Transverse colon (tissue), 3 donors: ENCODE measurements around the gene CPD.

Source experiments
- EP300 ChIP-seq: sonication (generic); formaldehyde crosslinking; IDR thresholded peaks from one replicate; pipeline ENCODE4 v1.6.1; 2017; ENCODE audit warnings: antibody characterized with exemption, low read depth
- TF ChIP-seq, protein P1 (sequence below), 5 experiments: fragments of 200-600 bp in 3 of 5; fragments of 450-650 bp in 2 of 5; sonication (generic) in 3 of 5; IDR thresholded peaks; 1 replicate in 2 of 5; 2 replicates in 3 of 5; pipeline ENCODE4 v1.5.1; 2016 to 2017; ENCODE audit warnings: antibody characterized with exemption in 5 of 5, inconsistent platforms in 3 of 5, mild to moderate bottlenecking in 2 of 5, moderate library complexity in 1 of 5

DNA sequence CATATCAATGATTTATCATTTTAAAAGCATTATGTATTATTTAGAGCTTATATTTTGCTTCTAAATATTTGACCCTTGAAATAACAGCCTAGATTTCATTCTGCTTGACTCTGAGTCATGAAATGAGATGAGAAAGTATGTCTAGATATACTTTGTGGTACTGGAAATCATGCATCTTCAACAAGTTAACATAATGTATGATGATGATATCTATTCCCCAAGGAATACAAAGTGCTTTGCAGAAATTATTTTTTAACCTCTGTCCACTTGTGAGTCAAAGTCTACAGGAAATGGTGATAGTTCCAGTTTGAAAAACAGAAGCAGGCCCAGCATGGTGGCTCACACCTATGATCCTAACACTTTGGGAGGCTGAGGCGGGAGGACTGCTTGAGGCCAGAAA is 134.6 kb downstream of the CPD start:
- TF ChIP-seq, protein P1, sequence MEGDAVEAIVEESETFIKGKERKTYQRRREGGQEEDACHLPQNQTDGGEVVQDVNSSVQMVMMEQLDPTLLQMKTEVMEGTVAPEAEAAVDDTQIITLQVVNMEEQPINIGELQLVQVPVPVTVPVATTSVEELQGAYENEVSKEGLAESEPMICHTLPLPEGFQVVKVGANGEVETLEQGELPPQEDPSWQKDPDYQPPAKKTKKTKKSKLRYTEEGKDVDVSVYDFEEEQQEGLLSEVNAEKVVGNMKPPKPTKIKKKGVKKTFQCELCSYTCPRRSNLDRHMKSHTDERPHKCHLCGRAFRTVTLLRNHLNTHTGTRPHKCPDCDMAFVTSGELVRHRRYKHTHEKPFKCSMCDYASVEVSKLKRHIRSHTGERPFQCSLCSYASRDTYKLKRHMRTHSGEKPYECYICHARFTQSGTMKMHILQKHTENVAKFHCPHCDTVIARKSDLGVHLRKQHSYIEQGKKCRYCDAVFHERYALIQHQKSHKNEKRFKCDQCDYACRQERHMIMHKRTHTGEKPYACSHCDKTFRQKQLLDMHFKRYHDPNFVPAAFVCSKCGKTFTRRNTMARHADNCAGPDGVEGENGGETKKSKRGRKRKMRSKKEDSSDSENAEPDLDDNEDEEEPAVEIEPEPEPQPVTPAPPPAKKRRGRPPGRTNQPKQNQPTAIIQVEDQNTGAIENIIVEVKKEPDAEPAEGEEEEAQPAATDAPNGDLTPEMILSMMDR (IDR thresholded peaks at IDR 0.05), result no peak
- TF ChIP-seq EP300, result no peak
